ENCODE data around the gene ADAMTSL1.

Gene ADAMTSL1

GRCh38 chr9:18623221-18624079 is 149.5 kb downstream of the ADAMTSL1 start:
- H2AFZ ChIP-seq (ENCODE audit: low read depth, low read length): no peak overlapping the region
- TF ChIP-seq CTCF (IDR thresholded peaks at IDR 0.05; ENCODE audit: borderline replicate concordance, extremely low read depth, low read length, poor library complexity, severe bottlenecking) (no peak), EZH2 (IDR thresholded peaks at IDR 0.05; ENCODE audit: borderline replicate concordance, low read depth, low read length, severe bottlenecking) (no peak)
- H3K27me3 ChIP-seq (ENCODE audit: insufficient read depth, low read length, poor library complexity): no peaks in the 10 kb centered on the region
- ATAC-seq (ENCODE audit: insufficient read depth, low read depth) (no peak), DNase-seq (no peak)
- H3K9me3 ChIP-seq (ENCODE audit: insufficient read depth, low read length, severe bottlenecking): no peaks in the 10 kb centered on the region
- H3K9ac ChIP-seq (ENCODE audit: low read depth, low read length): no peak overlapping the region
- H3K4me2 ChIP-seq (ENCODE audit: insufficient read depth, low read length): no peak overlapping the region
- no peaks in the 10 kb centered on the region for H3K79me2 ChIP-seq (ENCODE audit: insufficient read depth, low read length)
- H3K4me3 ChIP-seq (ENCODE audit: low read depth in 1 of 2, low read length in 2 of 2): no peak overlapping the region
- no peaks in the 10 kb centered on the region for H4K20me1 ChIP-seq (ENCODE audit: insufficient read depth, low read length)
- H3K27ac ChIP-seq (ENCODE audit: low read length): no peak overlapping the region
- no peaks in the 10 kb centered on the region for H3K4me1 ChIP-seq (ENCODE audit: insufficient read depth, low read length)
- H3K36me3 ChIP-seq (ENCODE audit: insufficient read depth, low read length): no peaks in the 10 kb centered on the region

GRCh38 chr9:18626046-18626698 is 152.2 kb downstream of the ADAMTSL1 start:
- ATAC-seq (ENCODE audit: insufficient read depth, low read depth) (no peak), DNase-seq (no peak)
- Histone ChIP-seq H3K79me2 (ENCODE audit: insufficient read depth, low read length) (no peaks in the 10 kb centered on the region), H3K9me3 (ENCODE audit: insufficient read depth, low read length, severe bottlenecking) (no peaks in the 10 kb centered on the region), H2AFZ (ENCODE audit: low read depth, low read length) (no peak overlapping the region), H4K20me1 (ENCODE audit: insufficient read depth, low read length) (no peaks in the 10 kb centered on the region), H3K4me1 (ENCODE audit: insufficient read depth, low read length) (no peaks in the 10 kb centered on the region), H3K27ac (ENCODE audit: low read length) (no peak overlapping the region), H3K4me2 (ENCODE audit: insufficient read depth, low read length) (no peak overlapping the region), H3K27me3 (ENCODE audit: insufficient read depth, low read length, poor library complexity) (no peaks in the 10 kb centered on the region), H3K4me3 (ENCODE audit: low read depth in 1 of 2, low read length in 2 of 2) (no peak overlapping the region), H3K36me3 (ENCODE audit: insufficient read depth, low read length) (no peaks in the 10 kb centered on the region), H3K9ac (ENCODE audit: low read depth, low read length) (no peak overlapping the region)
- TF ChIP-seq CTCF (IDR thresholded peaks at IDR 0.05; ENCODE audit: borderline replicate concordance, extremely low read depth, low read length, poor library complexity, severe bottlenecking) (no peak), EZH2 (IDR thresholded peaks at IDR 0.05; ENCODE audit: borderline replicate concordance, low read depth, low read length, severe bottlenecking) (no peak)

GRCh38 chr9:18629136-18629535 is 155.2 kb downstream of the ADAMTSL1 start:
- H3K27ac ChIP-seq (ENCODE audit: low read length): no peak overlapping the region
- H4K20me1 ChIP-seq (ENCODE audit: insufficient read depth, low read length): no peaks in the 10 kb centered on the region
- no peak overlapping the region for H3K4me2 ChIP-seq (ENCODE audit: insufficient read depth, low read length)
- no peaks in the 10 kb centered on the region for H3K79me2 ChIP-seq (ENCODE audit: insufficient read depth, low read length)
- no peak overlapping the region for H2AFZ ChIP-seq (ENCODE audit: low read depth, low read length)
- H3K9me3 ChIP-seq (ENCODE audit: insufficient read depth, low read length, severe bottlenecking): no peaks in the 10 kb centered on the region
- H3K9ac ChIP-seq (ENCODE audit: low read depth, low read length): no peak overlapping the region
- H3K4me3 ChIP-seq (ENCODE audit: low read depth in 1 of 2, low read length in 2 of 2): no peak overlapping the region
- no peaks in the 10 kb centered on the region for H3K4me1 ChIP-seq (ENCODE audit: insufficient read depth, low read length)
- H3K27me3 ChIP-seq (ENCODE audit: insufficient read depth, low read length, poor library complexity): no peaks in the 10 kb centered on the region
- TF ChIP-seq CTCF (IDR thresholded peaks at IDR 0.05; ENCODE audit: borderline replicate concordance, extremely low read depth, low read length, poor library complexity, severe bottlenecking) (no peak), EZH2 (IDR thresholded peaks at IDR 0.05; ENCODE audit: borderline replicate concordance, low read depth, low read length, severe bottlenecking) (no peak)
- no peak for ATAC-seq (ENCODE audit: insufficient read depth, low read depth)
- no peaks in the 10 kb centered on the region for H3K36me3 ChIP-seq (ENCODE audit: insufficient read depth, low read length)
- DNase-seq: no peak

Data from DND-41 (cell line).